Activated B cell treated with CpG ODN at 0.5 μM for 24 hours (primary cell): ENCODE results near the gene PPDPF. TPM values are rescaled to one million over a fixed set of nuclear protein-coding genes. Genes with fewer than 3 reads are reported as not detected.

Source experiments
- ATAC-seq: fragments of 200-7000 bp; cut with Tn5 transposase; one replicate; pipeline ENCODE4 v1.10.0; 2021; ENCODE audit warnings: low read depth, mild to moderate bottlenecking, moderate library complexity
- CTCF ChIA-PET: fragments of 350-600 bp; sonication (Branson Sonifier 250); formaldehyde crosslinking; loops from one replicate; lab custom pipeline; 2021; ENCODE audit warnings: antibody characterized with exemption; lab: Charles Lee
- POLR2A ChIA-PET: fragments of 350-600 bp; sonication (Branson Sonifier 250); formaldehyde crosslinking; loops from one replicate; lab custom pipeline; 2021; ENCODE audit warnings: antibody characterized with exemption; lab: Charles Lee
- DNase-seq: peaks from one replicate; pipeline ENCODE4 v3.0.0; 2022
- H3K27ac Mint-ChIP-seq: one replicate; pipeline ENCODE4 v1.8.0; 2020; ENCODE audit warnings: mixed read lengths
- H3K27me3 Mint-ChIP-seq: one replicate; pipeline ENCODE4 v1.8.0; 2021; ENCODE audit warnings: mixed read lengths
- H3K36me3 Mint-ChIP-seq: one replicate; pipeline ENCODE4 v1.8.0; 2021; ENCODE audit warnings: low read depth, mixed read lengths
- H3K4me1 Mint-ChIP-seq: one replicate; pipeline ENCODE4 v1.8.0; 2021; ENCODE audit warnings: mixed read lengths
- H3K4me3 Mint-ChIP-seq: one replicate; pipeline ENCODE4 v1.8.0; 2020; ENCODE audit warnings: mild to moderate bottlenecking, mixed read lengths
- H3K9me3 Mint-ChIP-seq: one replicate; pipeline ENCODE4 v1.8.0; 2020; ENCODE audit warnings: mixed read lengths
- CTCF ChIP-seq: fragments of 200-600 bp; IDR thresholded peaks from one replicate; pipeline ENCODE4 v1.8.0; 2022; ENCODE audit warnings: antibody characterized with exemption, mild to moderate bottlenecking
- intact Hi-C: fragments of 100-400 bp; cut with micrococcal nuclease; formaldehyde crosslinking; loops from one replicate; pipeline ENCODE4 v1.15.1; 2024
- total RNA-seq: library from RNA; stranded (reverse); gene quantifications from 2 replicates; pipeline ENCODE4 v1.2.3, GENCODE V29; 2022

PPDPF gene
- total RNA-seq, 1 donor from 2014 or later = 172 TPM

DNA sequence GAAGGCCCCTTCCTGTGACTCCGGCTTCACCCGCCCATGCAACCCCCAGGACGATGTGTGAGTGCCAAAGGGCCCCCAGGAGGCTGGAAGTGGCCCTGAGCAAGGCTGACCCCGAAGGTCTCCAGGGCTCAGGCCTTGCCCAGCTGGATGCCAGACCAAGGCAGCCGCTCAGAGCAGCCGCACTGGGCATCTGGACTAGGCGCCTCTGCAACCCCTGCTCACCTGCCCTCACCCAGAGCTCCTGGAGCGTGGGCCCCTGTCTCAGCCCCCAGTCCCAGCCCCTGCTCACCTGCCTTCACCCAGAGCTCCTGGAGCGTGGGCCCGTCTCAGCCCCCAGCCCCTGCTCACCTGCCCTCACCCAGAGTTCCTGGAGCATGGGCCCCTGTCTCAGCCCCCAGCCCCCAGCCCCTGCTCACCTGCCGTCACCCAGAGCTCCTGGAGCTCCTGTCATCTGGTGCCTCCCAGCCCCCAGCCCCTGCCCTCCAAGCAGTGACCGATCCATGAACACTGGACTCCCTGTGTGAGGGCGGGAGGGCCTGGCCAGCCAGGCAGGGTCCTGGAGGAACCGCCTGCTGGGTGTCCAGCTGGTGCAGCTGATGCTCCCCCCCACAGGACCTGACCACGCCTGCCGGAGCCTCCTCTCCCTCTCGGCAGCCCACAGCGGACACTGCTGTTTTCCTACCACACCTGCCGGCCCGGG lies 25.8 kb downstream of the PPDPF start:
- no peak overlapping the region for H3K4me3 Mint-ChIP-seq
- no peak for ATAC-seq
- ChIA-PET CTCF (no interaction called here), POLR2A (interaction anchor here (1.0 to 1.5 kb wide), 3 partner anchors 9 to 21 kb away, joined by 3 to 6 read pairs (median 4); partner anchors contain the start of gene PTK6)
- TF ChIP-seq CTCF = no peak
- no peak for DNase-seq
- peaks cover 63% of the 10 kb centered on the region for H3K4me1 Mint-ChIP-seq
- intact Hi-C loops = no loop called here
- H3K27ac Mint-ChIP-seq = no peak overlapping the region
- no peaks in the 10 kb centered on the region for H3K9me3 Mint-ChIP-seq
- H3K27me3 Mint-ChIP-seq = no peaks in the 10 kb centered on the region
- H3K36me3 Mint-ChIP-seq = no peaks in the 10 kb centered on the region

DNA sequence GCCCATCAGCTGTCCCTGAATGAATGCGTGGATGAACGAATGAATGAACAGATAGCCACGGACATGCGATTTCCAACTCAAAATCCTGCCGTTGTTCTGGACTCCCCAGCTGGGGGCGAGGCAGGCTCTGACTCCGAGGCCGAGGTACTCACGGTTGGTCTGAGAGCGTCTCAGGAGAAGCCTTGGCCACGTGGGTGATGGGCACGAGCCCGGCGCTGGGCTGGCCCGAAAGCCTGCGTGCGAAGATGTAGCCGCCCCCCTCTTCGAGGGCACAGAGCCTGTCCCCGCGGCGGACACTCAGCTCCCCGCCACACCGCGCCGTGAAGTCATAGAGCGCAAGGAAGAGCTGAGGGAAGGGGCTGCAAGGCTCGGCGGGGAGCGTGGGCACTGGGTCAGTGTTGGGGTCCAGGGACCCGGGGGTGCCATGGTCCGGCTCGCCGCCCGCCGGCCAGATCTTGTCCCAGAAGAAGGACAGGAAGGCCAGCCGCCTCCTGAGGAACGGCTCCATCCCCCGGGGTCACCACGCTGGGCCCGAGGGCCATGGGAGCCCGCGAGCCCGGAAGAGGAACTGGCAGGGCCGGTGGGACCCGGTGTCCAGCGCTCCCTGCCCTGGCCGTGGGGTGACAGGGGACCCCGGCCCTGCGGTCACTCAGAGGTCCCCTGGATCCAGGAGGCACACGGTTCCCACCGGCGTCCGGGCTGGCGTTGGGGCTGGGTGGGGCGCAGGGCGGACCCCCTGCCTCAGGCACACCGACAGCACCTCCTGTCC lies 26.6 kb downstream of the PPDPF start:
- Mint-ChIP-seq H3K4me1 (peaks cover 65% of the 10 kb centered on the region), H3K9me3 (no peaks in the 10 kb centered on the region), H3K4me3 (no peak overlapping the region), H3K27ac (no peak overlapping the region), H3K36me3 (no peaks in the 10 kb centered on the region), H3K27me3 (no peaks in the 10 kb centered on the region)
- TF ChIP-seq CTCF = no peak
- ATAC-seq = no peak
- ChIA-PET POLR2A (interaction anchor here (1.0 to 1.5 kb wide), 2 partner anchors 10 to 20 kb away, joined by 3 to 6 read pairs; partner anchors contain the start of gene PTK6), CTCF (no interaction called here)
- DNase-seq = no peak
- intact Hi-C loops = no loop called here

DNA sequence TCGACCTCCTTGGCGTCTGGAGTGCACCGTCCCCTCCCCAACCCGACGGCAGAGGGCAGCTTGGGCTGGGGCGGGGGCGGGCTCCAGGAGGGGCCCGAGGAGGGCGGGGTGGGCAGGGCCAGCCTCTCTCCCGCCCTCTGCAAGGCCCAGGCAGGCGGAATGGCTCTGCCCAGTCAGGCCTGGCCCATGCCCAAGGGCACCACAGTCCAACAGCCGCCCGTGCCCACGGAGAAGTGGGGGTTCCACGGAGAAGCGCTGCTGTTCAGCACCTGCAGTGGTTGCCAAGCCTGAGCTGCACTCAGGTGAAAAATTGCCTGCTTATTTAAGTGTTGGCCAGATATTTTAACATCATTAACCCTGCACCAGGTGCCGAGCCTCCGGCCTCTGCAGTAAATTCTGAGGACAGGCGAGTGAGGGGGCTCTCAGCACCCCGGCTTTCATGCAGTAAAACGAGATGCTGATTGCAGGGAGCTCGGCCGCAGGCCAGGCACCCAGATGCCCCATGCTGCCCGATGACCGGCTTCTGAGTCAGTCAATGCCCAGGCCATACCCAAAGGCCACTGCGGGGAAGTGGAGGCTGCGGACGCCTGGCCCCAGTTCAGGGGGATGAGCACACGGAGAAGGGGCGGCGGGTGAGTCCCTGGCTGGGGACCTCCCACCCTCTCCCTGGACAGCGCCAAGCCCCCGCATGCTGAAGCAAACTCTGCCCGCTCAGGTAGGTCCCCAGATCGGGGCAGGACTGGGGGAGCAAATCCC lies 27.3 kb downstream of the PPDPF start, which contains the start of gene SRMS:
Gene SRMS (minus strand): TSS at position 25 of the 756 bp plus-strand sequence. CDS start 286 bp downstream, outside the sequence.
- H3K27ac Mint-ChIP-seq = no peak within 1 kb of the TSS
- peaks cover 65% of the 10 kb centered on the region for H3K4me1 Mint-ChIP-seq

DNA sequence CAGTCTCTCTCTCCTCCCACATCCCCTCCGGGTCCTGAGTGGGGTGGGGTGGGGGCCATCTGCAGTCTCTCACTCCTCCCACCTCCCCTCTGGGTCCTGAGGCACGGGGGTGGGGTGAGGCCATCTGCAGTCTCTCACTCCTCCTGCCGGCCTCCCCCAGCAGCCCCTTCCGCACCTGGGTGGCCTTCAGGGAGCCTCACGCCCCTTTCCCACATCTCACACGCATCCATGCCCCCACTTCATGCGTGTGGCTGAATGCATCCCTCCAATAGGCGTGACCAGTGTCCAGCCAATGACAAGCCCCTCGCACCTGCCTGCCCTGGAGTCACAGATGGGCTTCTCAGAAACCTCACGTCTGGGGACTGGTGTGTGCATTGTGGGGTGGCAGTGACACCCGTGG lies 28.0 kb downstream of the PPDPF start:
- intact Hi-C loops = no loop called here
- Mint-ChIP-seq H3K36me3 (no peaks in the 10 kb centered on the region), H3K27me3 (no peaks in the 10 kb centered on the region), H3K4me1 (peaks cover 67% of the 10 kb centered on the region), H3K27ac (no peak overlapping the region), H3K4me3 (no peak overlapping the region), H3K9me3 (no peaks in the 10 kb centered on the region)
- TF ChIP-seq CTCF = no peak
- no peak for ATAC-seq
- DNase-seq = no peak
- CTCF ChIA-PET = no interaction called here
- POLR2A ChIA-PET = no interaction called here

More for the DNA sequence above, 27.3 kb downstream of the PPDPF start, which contains the start of gene SRMS:
- ChIA-PET POLR2A (interaction anchor here (1.0 kb wide), 1 partner anchor 10 kb away, joined by 3 read pairs; the partner anchor contains the start of gene PTK6), CTCF (no interaction called here)
- Mint-ChIP-seq H3K27me3 (no peaks in the 10 kb centered on the region), H3K4me3 (no peak within 1 kb of the TSS), H3K36me3 (no peaks in the 10 kb centered on the region), H3K9me3 (no peaks in the 10 kb centered on the region)
- TF ChIP-seq CTCF = no peak
- intact Hi-C loops = no loop called here
- ATAC-seq (no peak), DNase-seq (no peak)
